Activated B cell treated with CpG ODN at 0.5 μM for 24 hours (primary cell): ENCODE measurements around the gene LRRC42. TPM values are rescaled to one million over a fixed set of nuclear protein-coding genes. Genes with fewer than 3 reads are reported as not detected.
"Not testable (repeated sequence)": the region's sequence is repeated elsewhere in the genome, so short reads cannot be mapped to it uniquely, and the experiment has no call there.

Experiments
- ATAC-seq: fragments of 200-7000 bp; cut with Tn5 transposase; one replicate; pipeline ENCODE4 v1.10.0; 2021; ENCODE audit warnings: low read depth, mild to moderate bottlenecking, moderate library complexity
- CTCF ChIA-PET: fragments of 350-600 bp; sonication (Branson Sonifier 250); formaldehyde crosslinking; loops from one replicate; lab custom pipeline; 2021; ENCODE audit warnings: antibody characterized with exemption; lab: Charles Lee
- POLR2A ChIA-PET: fragments of 350-600 bp; sonication (Branson Sonifier 250); formaldehyde crosslinking; loops from one replicate; lab custom pipeline; 2021; ENCODE audit warnings: antibody characterized with exemption; lab: Charles Lee
- DNase-seq: peaks from one replicate; pipeline ENCODE4 v3.0.0; 2022
- H3K27ac Mint-ChIP-seq: one replicate; pipeline ENCODE4 v1.8.0; 2020; ENCODE audit warnings: mixed read lengths
- H3K27me3 Mint-ChIP-seq: one replicate; pipeline ENCODE4 v1.8.0; 2021; ENCODE audit warnings: mixed read lengths
- H3K36me3 Mint-ChIP-seq: one replicate; pipeline ENCODE4 v1.8.0; 2021; ENCODE audit warnings: low read depth, mixed read lengths
- H3K4me1 Mint-ChIP-seq: one replicate; pipeline ENCODE4 v1.8.0; 2021; ENCODE audit warnings: mixed read lengths
- H3K4me3 Mint-ChIP-seq: one replicate; pipeline ENCODE4 v1.8.0; 2020; ENCODE audit warnings: mild to moderate bottlenecking, mixed read lengths
- H3K9me3 Mint-ChIP-seq: one replicate; pipeline ENCODE4 v1.8.0; 2020; ENCODE audit warnings: mixed read lengths
- CTCF ChIP-seq: fragments of 200-600 bp; IDR thresholded peaks from one replicate; pipeline ENCODE4 v1.8.0; 2022; ENCODE audit warnings: antibody characterized with exemption, mild to moderate bottlenecking
- intact Hi-C: fragments of 100-400 bp; cut with micrococcal nuclease; formaldehyde crosslinking; loops from one replicate; pipeline ENCODE4 v1.15.1; 2024
- total RNA-seq: library from RNA; stranded (reverse); gene quantifications from 2 replicates; pipeline ENCODE4 v1.2.3, GENCODE V29; 2022

LRRC42 gene
- total RNA-seq, 1 donor from 2014 or later, result 13.8 TPM

GRCh38 chr1:54002544-54003248 is 56.5 kb downstream of the LRRC42 start:
- no peaks in the 10 kb centered on the region for H3K4me1 Mint-ChIP-seq
- no peaks in the 10 kb centered on the region for H3K9me3 Mint-ChIP-seq
- POLR2A ChIA-PET, result no interaction called here
- ATAC-seq (no peak), DNase-seq (no peak)
- CTCF ChIA-PET, result no interaction called here
- intact Hi-C loops, result no loop called here
- no peaks in the 10 kb centered on the region for H3K36me3 Mint-ChIP-seq
- H3K27ac Mint-ChIP-seq, result no peak overlapping the region
- TF ChIP-seq CTCF, result no peak
- no peaks in the 10 kb centered on the region for H3K27me3 Mint-ChIP-seq
- no peak overlapping the region for H3K4me3 Mint-ChIP-seq

GRCh38 chr1:54003249-54003646 is 57.1 kb downstream of the LRRC42 start:
- no peak for TF ChIP-seq CTCF
- no peaks in the 10 kb centered on the region for H3K4me1 Mint-ChIP-seq
- H3K36me3 Mint-ChIP-seq, result no peaks in the 10 kb centered on the region
- CTCF ChIA-PET, result no interaction called here
- no peak for DNase-seq
- no peaks in the 10 kb centered on the region for H3K9me3 Mint-ChIP-seq
- H3K4me3 Mint-ChIP-seq, result no peak overlapping the region
- peaks cover 2% of the 10 kb centered on the region for H3K27me3 Mint-ChIP-seq
- intact Hi-C loops, result no loop called here
- no peak for ATAC-seq
- POLR2A ChIA-PET, result no interaction called here
- H3K27ac Mint-ChIP-seq, result no peak overlapping the region

- CTCF ChIA-PET, POLR2A ChIA-PET, ATAC-seq, DNase-seq, H3K4me1 Mint-ChIP-seq, intact Hi-C loops, H3K36me3 Mint-ChIP-seq, H3K27ac Mint-ChIP-seq, H3K27me3 Mint-ChIP-seq, H3K9me3 Mint-ChIP-seq, H3K4me3 Mint-ChIP-seq: not testable (repeated sequence)
Observed at GRCh38 chr1:54003750-54004480, 57.8 kb downstream of the LRRC42 start.

- H3K4me3 Mint-ChIP-seq, result no peak overlapping the region
- POLR2A ChIA-PET, result no interaction called here
- H3K9me3 Mint-ChIP-seq, result no peaks in the 10 kb centered on the region
- H3K36me3 Mint-ChIP-seq, result no peaks in the 10 kb centered on the region
- CTCF ChIA-PET, result no interaction called here
- no peak overlapping the region for H3K27ac Mint-ChIP-seq
- H3K27me3 Mint-ChIP-seq, result peaks cover 3% of the 10 kb centered on the region
- intact Hi-C loops, result no loop called here
- no peak for DNase-seq
- no peaks in the 10 kb centered on the region for H3K4me1 Mint-ChIP-seq
- no peak for ATAC-seq
- no peak for TF ChIP-seq CTCF
Observed at GRCh38 chr1:54004481-54005049, 58.4 kb downstream of the LRRC42 start.

GRCh38 chr1:54006508-54006907 is 60.4 kb downstream of the LRRC42 start:
- ATAC-seq (no peak), DNase-seq (no peak)
- no peak for TF ChIP-seq CTCF
- ChIA-PET CTCF (no interaction called here), POLR2A (no interaction called here)
- intact Hi-C loops, result no loop called here
- H3K4me3 Mint-ChIP-seq, result no peak overlapping the region
- H3K36me3 Mint-ChIP-seq, result no peaks in the 10 kb centered on the region
- no peak overlapping the region for H3K27ac Mint-ChIP-seq
- no peaks in the 10 kb centered on the region for H3K9me3 Mint-ChIP-seq
- peaks cover 8% of the 10 kb centered on the region for H3K27me3 Mint-ChIP-seq
- no peaks in the 10 kb centered on the region for H3K4me1 Mint-ChIP-seq
